ENCODE measurements around the gene SLC22A4. TPM values are rescaled to one million over a fixed set of nuclear protein-coding genes. Genes with fewer than 3 reads are reported as not detected.

Gene SLC22A4
- total RNA-seq, 2 donors from 2014 or later: 0.68 TPM; not detected in 1

DNA sequence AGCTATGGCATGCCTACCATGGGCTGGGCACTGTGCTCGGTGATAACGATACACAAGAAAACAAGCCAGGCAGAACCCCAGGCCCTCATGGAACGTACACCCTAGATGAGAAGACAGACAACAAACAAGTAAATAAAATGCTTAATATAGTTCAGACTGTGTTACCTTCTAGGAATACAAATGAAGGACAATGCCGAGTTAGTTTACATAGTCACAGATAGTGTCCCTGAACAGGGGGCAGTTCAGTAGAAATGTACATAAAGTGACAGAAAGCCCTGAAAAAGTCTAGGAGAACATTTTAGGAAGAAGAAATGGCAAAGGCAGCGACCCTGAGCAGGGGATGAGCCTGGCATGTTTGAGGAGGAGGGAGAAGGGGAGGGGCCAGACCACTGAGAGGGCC, 97.1 kb downstream of the SLC22A4 start:
- no peaks in the 10 kb centered on the region for H3K27me3 ChIP-seq (ENCODE audit: control insufficient read depth, insufficient read depth, low read length, poor library complexity, severe bottlenecking)
- H3K4me1 Mint-ChIP-seq: peaks cover 20% of the 10 kb centered on the region
- WGBS, 2 experiments (ENCODE audit: insufficient coverage in 1 of 2, insufficient read length in 1 of 2): 82 to 84% methylated on average over 3 to 5 of the region's 5 CpGs
- no peak overlapping the region for H3K4me3 Mint-ChIP-seq
- H3K27ac Mint-ChIP-seq: no peak overlapping the region
- peaks cover 18% of the 10 kb centered on the region for H3K4me1 ChIP-seq (ENCODE audit: control insufficient read depth, insufficient read depth, low read length)
- no peaks in the 10 kb centered on the region for H3K36me3 ChIP-seq (ENCODE audit: control insufficient read depth, insufficient read depth, low read length)
- H3K9ac ChIP-seq (ENCODE audit: extremely low read depth, low read length, poor library complexity, severe bottlenecking): no peak overlapping the region
- TF ChIP-seq, protein P1, sequence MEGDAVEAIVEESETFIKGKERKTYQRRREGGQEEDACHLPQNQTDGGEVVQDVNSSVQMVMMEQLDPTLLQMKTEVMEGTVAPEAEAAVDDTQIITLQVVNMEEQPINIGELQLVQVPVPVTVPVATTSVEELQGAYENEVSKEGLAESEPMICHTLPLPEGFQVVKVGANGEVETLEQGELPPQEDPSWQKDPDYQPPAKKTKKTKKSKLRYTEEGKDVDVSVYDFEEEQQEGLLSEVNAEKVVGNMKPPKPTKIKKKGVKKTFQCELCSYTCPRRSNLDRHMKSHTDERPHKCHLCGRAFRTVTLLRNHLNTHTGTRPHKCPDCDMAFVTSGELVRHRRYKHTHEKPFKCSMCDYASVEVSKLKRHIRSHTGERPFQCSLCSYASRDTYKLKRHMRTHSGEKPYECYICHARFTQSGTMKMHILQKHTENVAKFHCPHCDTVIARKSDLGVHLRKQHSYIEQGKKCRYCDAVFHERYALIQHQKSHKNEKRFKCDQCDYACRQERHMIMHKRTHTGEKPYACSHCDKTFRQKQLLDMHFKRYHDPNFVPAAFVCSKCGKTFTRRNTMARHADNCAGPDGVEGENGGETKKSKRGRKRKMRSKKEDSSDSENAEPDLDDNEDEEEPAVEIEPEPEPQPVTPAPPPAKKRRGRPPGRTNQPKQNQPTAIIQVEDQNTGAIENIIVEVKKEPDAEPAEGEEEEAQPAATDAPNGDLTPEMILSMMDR (conservative IDR thresholded peaks at IDR 0.05): no peak
- no peak for DNase-seq
- H3K9me3 Mint-ChIP-seq: no peaks in the 10 kb centered on the region
- H3K4me3 ChIP-seq (ENCODE audit: low read length): no peak overlapping the region
- H3K36me3 Mint-ChIP-seq (ENCODE audit: low read depth): no peaks in the 10 kb centered on the region
- H3K9me3 ChIP-seq (ENCODE audit: control insufficient read depth, low read length): no peaks in the 10 kb centered on the region
- H3K27ac ChIP-seq (ENCODE audit: low read depth, low read length): no peak overlapping the region
- H3K27me3 Mint-ChIP-seq (ENCODE audit: insufficient read depth): no peaks in the 10 kb centered on the region

DNA sequence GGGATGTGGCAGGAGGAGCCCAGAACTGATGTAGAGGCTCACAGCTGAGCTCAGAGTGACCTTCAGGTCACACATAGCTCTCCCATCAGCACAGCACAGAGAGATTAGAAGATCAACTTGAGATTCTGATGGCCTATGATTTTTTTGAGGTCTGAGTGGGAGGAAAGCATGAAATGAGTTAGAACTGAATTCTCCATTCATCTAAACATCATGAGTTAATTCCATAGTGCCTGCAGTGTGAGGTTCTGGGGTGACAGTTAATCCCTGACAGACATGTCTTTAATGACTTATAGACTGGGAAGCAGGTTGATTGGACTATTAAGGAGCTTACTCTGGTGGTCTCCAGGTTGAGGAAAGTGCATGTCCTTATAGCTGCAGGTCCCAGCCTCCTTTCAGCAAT, 97.7 kb downstream of the SLC22A4 start:
- H3K4me1 ChIP-seq (ENCODE audit: control insufficient read depth, insufficient read depth, low read length): peaks cover 18% of the 10 kb centered on the region
- no peak overlapping the region for H3K4me3 ChIP-seq (ENCODE audit: low read length)
- H3K36me3 ChIP-seq (ENCODE audit: control insufficient read depth, insufficient read depth, low read length): no peaks in the 10 kb centered on the region
- H3K9me3 ChIP-seq (ENCODE audit: control insufficient read depth, low read length): no peaks in the 10 kb centered on the region
- H3K36me3 Mint-ChIP-seq (ENCODE audit: low read depth): no peaks in the 10 kb centered on the region
- no peak overlapping the region for H3K27ac Mint-ChIP-seq
- no peak overlapping the region for H3K9ac ChIP-seq (ENCODE audit: extremely low read depth, low read length, poor library complexity, severe bottlenecking)
- no peak for DNase-seq
- no peak overlapping the region for H3K27ac ChIP-seq (ENCODE audit: low read depth, low read length)
- H3K9me3 Mint-ChIP-seq: no peaks in the 10 kb centered on the region
- TF ChIP-seq, protein P1 (conservative IDR thresholded peaks at IDR 0.05): no peak
- H3K27me3 Mint-ChIP-seq (ENCODE audit: insufficient read depth): no peaks in the 10 kb centered on the region
- peaks cover 18% of the 10 kb centered on the region for H3K4me1 Mint-ChIP-seq
- H3K27me3 ChIP-seq (ENCODE audit: control insufficient read depth, insufficient read depth, low read length, poor library complexity, severe bottlenecking): no peaks in the 10 kb centered on the region
- no peak overlapping the region for H3K4me3 Mint-ChIP-seq

DNA sequence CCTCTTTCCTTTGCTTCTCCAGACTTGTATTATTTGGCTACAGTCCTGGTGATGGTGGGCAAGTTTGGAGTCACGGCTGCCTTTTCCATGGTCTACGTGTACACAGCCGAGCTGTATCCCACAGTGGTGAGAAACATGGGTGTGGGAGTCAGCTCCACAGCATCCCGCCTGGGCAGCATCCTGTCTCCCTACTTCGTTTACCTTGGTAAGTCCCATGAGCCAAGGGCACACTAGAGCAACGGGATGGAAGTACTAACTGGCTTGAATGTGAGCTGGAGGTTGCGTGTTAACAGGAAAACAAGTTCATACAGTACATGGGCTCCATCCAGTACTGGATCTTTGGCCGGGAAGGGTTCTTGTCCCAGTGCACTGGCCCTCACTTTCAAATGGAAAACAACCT, 98.2 kb downstream of the SLC22A4 start:
- Histone ChIP-seq H3K9me3 (ENCODE audit: control insufficient read depth, low read length) (no peaks in the 10 kb centered on the region), H3K36me3 (ENCODE audit: control insufficient read depth, insufficient read depth, low read length) (no peaks in the 10 kb centered on the region), H3K4me3 (ENCODE audit: low read length) (no peak overlapping the region), H3K9ac (ENCODE audit: extremely low read depth, low read length, poor library complexity, severe bottlenecking) (no peak overlapping the region), H3K27me3 (ENCODE audit: control insufficient read depth, insufficient read depth, low read length, poor library complexity, severe bottlenecking) (no peaks in the 10 kb centered on the region), H3K4me1 (ENCODE audit: control insufficient read depth, insufficient read depth, low read length) (peaks cover 18% of the 10 kb centered on the region), H3K27ac (ENCODE audit: low read depth, low read length) (no peak overlapping the region)
- TF ChIP-seq, protein P1 (conservative IDR thresholded peaks at IDR 0.05): no peak
- Mint-ChIP-seq H3K4me1 (peaks cover 16% of the 10 kb centered on the region), H3K27me3 (ENCODE audit: insufficient read depth) (no peaks in the 10 kb centered on the region), H3K36me3 (ENCODE audit: low read depth) (no peaks in the 10 kb centered on the region), H3K9me3 (no peaks in the 10 kb centered on the region), H3K27ac (no peak overlapping the region), H3K4me3 (no peak overlapping the region)
- DNase-seq: peak; percentile 27
- WGBS, 2 experiments (ENCODE audit: insufficient coverage in 1 of 2, insufficient read length in 1 of 2): 89 to 100% methylated on average over 2 to 8 of the region's 8 CpGs
